GM18873 (cell line): Measurements from ENCODE around the gene FBXW12.

Source experiments
- ATAC-seq: cut with Tn5 transposase; IDR thresholded peaks from one replicate; pipeline ENCODE4 v1.9.1; 2021; ENCODE audit warnings: mild to moderate bottlenecking, moderate library complexity, moderate number of reproducible peaks; ENCODE audit not compliant: unreplicated experiment, low FRiP score

FBXW12 gene

GRCh38 chr3:48432411-48433371, 60.7 kb downstream of the FBXW12 start:
- ATAC-seq, result no peak

- ATAC-seq, result no peak
Observed at GRCh38 chr3:48433472-48434118, 61.6 kb downstream of the FBXW12 start.

- ATAC-seq, result no peak
Observed at GRCh38 chr3:48434591-48435222, 62.7 kb downstream of the FBXW12 start.

- ATAC-seq, result no peak
Observed at GRCh38 chr3:48435223-48435595, 63.2 kb downstream of the FBXW12 start.

GRCh38 chr3:48435774-48436476, 63.9 kb downstream of the FBXW12 start:
- no peak for ATAC-seq

GRCh38 chr3:48436477-48436787, 64.4 kb downstream of the FBXW12 start:
- no peak for ATAC-seq

- no peak for ATAC-seq
Observed at GRCh38 chr3:48436855-48437254, 64.8 kb downstream of the FBXW12 start.

- no peak for ATAC-seq
Observed at GRCh38 chr3:48437812-48438211, 65.8 kb downstream of the FBXW12 start.

- ATAC-seq, result peak; percentile 89
Observed at GRCh38 chr3:48439820-48440589, 68.0 kb downstream of the FBXW12 start, which contains the start of the genes CCDC51 and TMA7. TSS of gene CCDC51 (minus strand) at chr3:48440119. CDS start at chr3:48435128, 4,991 bp downstream. TSS of gene TMA7 (plus strand) at chr3:48440257. CDS start at chr3:48440297, 40 bp downstream.

- ATAC-seq, result no peak
Observed at GRCh38 chr3:48440590-48440958, 68.6 kb downstream of the FBXW12 start.

- no peak for ATAC-seq
Observed at GRCh38 chr3:48441940-48442339, 69.9 kb downstream of the FBXW12 start.
